ENCODE results near the gene BTBD18. TPM values are rescaled to one million over a fixed set of nuclear protein-coding genes. Genes with fewer than 3 reads are reported as not detected.

BTBD18 gene
- total and polyA plus RNA-seq, 2 donors (not counting 1 experiment from before 2014, with no cell fraction given): not detected

- DNase-seq (ENCODE audit: low read depth in 2 of 2): no peak
- Histone ChIP-seq H3K4me3 (replicated peaks in 1 of 4; ENCODE audit: control extremely low read depth in 1 of 4, insufficient read depth in 1 of 4, low read depth in 3 of 4, low read length in 4 of 4) (no peak overlapping the region), H3K9ac (ENCODE audit: insufficient read depth, low read length) (no peak overlapping the region), H3K4me1 (ENCODE audit: control insufficient read depth, extremely low read depth, insufficient read depth, low read length) (peaks cover 5% of the 10 kb centered on the region), H3K4me2 (ENCODE audit: extremely low read depth, insufficient read depth, low read length) (no peak overlapping the region), H3K9me3 (ENCODE audit: control insufficient read depth, insufficient read depth, low read depth, low read length) (no peaks in the 10 kb centered on the region), H3K27ac (ENCODE audit: insufficient read depth, low read length) (no peak overlapping the region), H3K79me2 (ENCODE audit: control insufficient read depth, insufficient read depth, low read length) (peaks cover 87% of the 10 kb centered on the region), H3K36me3 (ENCODE audit: control insufficient read depth, insufficient read depth, low read length) (peaks cover 1% of the 10 kb centered on the region), H2AFZ (ENCODE audit: low read length) (no peak overlapping the region), H4K20me1 (ENCODE audit: control insufficient read depth, extremely low read depth, insufficient read depth, low read length) (peaks cover 1% of the 10 kb centered on the region), H3K27me3 (ENCODE audit: control insufficient read depth, insufficient read depth, low read length) (no peaks in the 10 kb centered on the region)
- TF ChIP-seq EZH2 (IDR thresholded peaks at IDR 0.05; ENCODE audit: low read length, missing control alignments) (no peak), CTCF (conservative IDR thresholded peaks at IDR 0.05 in 1 of 2, IDR thresholded peaks at IDR 0.05 in 1 of 2; ENCODE audit: low read depth in 1 of 2, low read length in 2 of 2) (no peak)
Observed at GRCh38 chr11:57785072-57785471, 33.5 kb upstream of the BTBD18 start.

GRCh38 chr11:57781529-57781943, 29.9 kb upstream of the BTBD18 start:
- no peaks in the 10 kb centered on the region for H3K27me3 ChIP-seq (ENCODE audit: control insufficient read depth, insufficient read depth, low read length)
- TF ChIP-seq EZH2 (IDR thresholded peaks at IDR 0.05; ENCODE audit: low read length, missing control alignments): no peak
- no peak for TF ChIP-seq CTCF (conservative IDR thresholded peaks at IDR 0.05 in 1 of 2, IDR thresholded peaks at IDR 0.05 in 1 of 2; ENCODE audit: low read depth in 1 of 2, low read length in 2 of 2)
- H3K4me2 ChIP-seq (ENCODE audit: extremely low read depth, insufficient read depth, low read length): no peak overlapping the region
- H3K4me3 ChIP-seq (replicated peaks in 1 of 4; ENCODE audit: control extremely low read depth in 1 of 4, insufficient read depth in 1 of 4, low read depth in 3 of 4, low read length in 4 of 4): no peak overlapping the region
- no peak overlapping the region for H3K27ac ChIP-seq (ENCODE audit: insufficient read depth, low read length)
- no peak for DNase-seq (ENCODE audit: low read depth in 2 of 2)
- H3K4me1 ChIP-seq (ENCODE audit: control insufficient read depth, extremely low read depth, insufficient read depth, low read length): peaks cover 22% of the 10 kb centered on the region
- peaks cover 1% of the 10 kb centered on the region for H3K36me3 ChIP-seq (ENCODE audit: control insufficient read depth, insufficient read depth, low read length)
- no peak overlapping the region for H3K9ac ChIP-seq (ENCODE audit: insufficient read depth, low read length)
- no peak overlapping the region for H2AFZ ChIP-seq (ENCODE audit: low read length)
- H4K20me1 ChIP-seq (ENCODE audit: control insufficient read depth, extremely low read depth, insufficient read depth, low read length): peaks cover 1% of the 10 kb centered on the region
- H3K79me2 ChIP-seq (ENCODE audit: control insufficient read depth, insufficient read depth, low read length): peaks cover 84% of the 10 kb centered on the region
- H3K9me3 ChIP-seq (ENCODE audit: control insufficient read depth, insufficient read depth, low read depth, low read length): no peaks in the 10 kb centered on the region

- H3K27me3 ChIP-seq (ENCODE audit: control insufficient read depth, insufficient read depth, low read length): no peaks in the 10 kb centered on the region
- peak overlapping the region; percentile 63 for H3K27ac ChIP-seq (ENCODE audit: insufficient read depth, low read length)
- peaks cover 89% of the 10 kb centered on the region for H3K79me2 ChIP-seq (ENCODE audit: control insufficient read depth, insufficient read depth, low read length)
- DNase-seq (ENCODE audit: low read depth in 2 of 2): peak in 1 of 2 donors; percentile 78
- H3K36me3 ChIP-seq (ENCODE audit: control insufficient read depth, insufficient read depth, low read length): peaks cover 1% of the 10 kb centered on the region
- H2AFZ ChIP-seq (ENCODE audit: low read length): no peak overlapping the region
- H3K4me2 ChIP-seq (ENCODE audit: extremely low read depth, insufficient read depth, low read length): no peak overlapping the region
- H3K9ac ChIP-seq (ENCODE audit: insufficient read depth, low read length): peak overlapping the region; percentile 22
- TF ChIP-seq CTCF (conservative IDR thresholded peaks at IDR 0.05 in 1 of 2, IDR thresholded peaks at IDR 0.05 in 1 of 2; ENCODE audit: low read depth in 1 of 2, low read length in 2 of 2) (no peak), EZH2 (IDR thresholded peaks at IDR 0.05; ENCODE audit: low read length, missing control alignments) (no peak)
- no peaks in the 10 kb centered on the region for H3K9me3 ChIP-seq (ENCODE audit: control insufficient read depth, insufficient read depth, low read depth, low read length)
- peaks cover 1% of the 10 kb centered on the region for H4K20me1 ChIP-seq (ENCODE audit: control insufficient read depth, extremely low read depth, insufficient read depth, low read length)
- no peak overlapping the region for H3K4me3 ChIP-seq (replicated peaks in 1 of 4; ENCODE audit: control extremely low read depth in 1 of 4, insufficient read depth in 1 of 4, low read depth in 3 of 4, low read length in 4 of 4)
- peaks cover 31% of the 10 kb centered on the region for H3K4me1 ChIP-seq (ENCODE audit: control insufficient read depth, extremely low read depth, insufficient read depth, low read length)
Observed at GRCh38 chr11:57779276-57779675, 27.7 kb upstream of the BTBD18 start.

All from fibroblast of lung (primary cell).